ENCODE measurements around the gene PRKCE. TPM values are rescaled to one million over a fixed set of nuclear protein-coding genes. Genes with fewer than 3 reads are reported as not detected.

PRKCE gene
- total RNA-seq, 6 experiments from 2014 or later, result 5.2 to 18.8 (median 11.0) TPM

- H3K27ac ChIP-seq, result no peak overlapping the region
- 95% methylated on average over 4 of the region's 5 CpGs for WGBS (ENCODE audit: insufficient coverage, low coverage, low lambda C conversion rate, missing lambda C conversion rate)
- DNase-seq, result no peak
- intact Hi-C loops (cut with DNase I), result no loop called here
- TF ChIP-seq CTCF (IDR thresholded peaks at IDR 0.05) (no peak), POLR2A (IDR thresholded peaks at IDR 0.05) (no peak)
- H3K4me1 ChIP-seq, result peaks cover 0 to 4% (median 0%) of the 10 kb centered on the region in 4 donors
- H3K27me3 ChIP-seq, result no peaks in the 10 kb centered on the region
- no peaks in the 10 kb centered on the region for H3K9me3 ChIP-seq
- ATAC-seq, result no peak
- no peaks in the 10 kb centered on the region for H3K36me3 ChIP-seq
- no peak overlapping the region for H3K4me3 ChIP-seq
Observed at GRCh38 chr2:45745231-45745630, 93.8 kb downstream of the PRKCE start.

DNA sequence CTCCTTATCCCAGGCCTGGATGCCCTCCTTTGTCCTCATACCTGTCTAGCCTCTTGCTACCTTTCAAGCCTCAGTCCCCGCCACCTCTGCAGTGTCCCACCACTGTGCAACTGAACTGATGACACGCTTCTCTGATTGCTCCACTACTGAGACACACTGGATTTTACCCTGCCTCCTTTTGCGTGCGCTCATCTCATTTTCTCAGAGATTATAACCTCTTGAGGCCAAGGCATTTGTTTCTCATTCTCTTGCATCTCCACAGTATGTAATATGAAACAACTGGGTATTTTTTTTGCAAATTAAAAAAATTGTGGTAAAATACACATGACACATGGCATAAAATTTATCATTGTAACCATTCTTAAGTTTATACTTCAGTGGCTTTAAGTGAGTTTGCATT is 95.4 kb downstream of the PRKCE start:
- no peaks in the 10 kb centered on the region for H3K9me3 ChIP-seq
- H3K4me1 ChIP-seq, result no peaks in the 10 kb centered on the region
- ATAC-seq, result no peak
- TF ChIP-seq POLR2A (IDR thresholded peaks at IDR 0.05), result no peak
- TF ChIP-seq CTCF (IDR thresholded peaks at IDR 0.05), result no peak
- no peaks in the 10 kb centered on the region for H3K27me3 ChIP-seq
- no peak overlapping the region for H3K4me3 ChIP-seq
- H3K36me3 ChIP-seq, result no peaks in the 10 kb centered on the region
- 95% methylated on average over 4 of the region's 4 CpGs for WGBS (ENCODE audit: insufficient coverage, low coverage, low lambda C conversion rate, missing lambda C conversion rate)
- DNase-seq, result no peak
- no peak overlapping the region for H3K27ac ChIP-seq
- intact Hi-C loops (cut with DNase I), result no loop called here

GRCh38 chr2:45747363-45747762 is 95.9 kb downstream of the PRKCE start:
- ATAC-seq (no peak), DNase-seq (no peak)
- no peak for TF ChIP-seq CTCF (IDR thresholded peaks at IDR 0.05)
- TF ChIP-seq POLR2A (IDR thresholded peaks at IDR 0.05), result no peak
- Histone ChIP-seq H3K9me3 (no peaks in the 10 kb centered on the region), H3K4me1 (no peaks in the 10 kb centered on the region), H3K27me3 (no peaks in the 10 kb centered on the region), H3K4me3 (no peak overlapping the region), H3K27ac (no peak overlapping the region), H3K36me3 (no peaks in the 10 kb centered on the region)
- intact Hi-C loops (cut with DNase I), result no loop called here

DNA sequence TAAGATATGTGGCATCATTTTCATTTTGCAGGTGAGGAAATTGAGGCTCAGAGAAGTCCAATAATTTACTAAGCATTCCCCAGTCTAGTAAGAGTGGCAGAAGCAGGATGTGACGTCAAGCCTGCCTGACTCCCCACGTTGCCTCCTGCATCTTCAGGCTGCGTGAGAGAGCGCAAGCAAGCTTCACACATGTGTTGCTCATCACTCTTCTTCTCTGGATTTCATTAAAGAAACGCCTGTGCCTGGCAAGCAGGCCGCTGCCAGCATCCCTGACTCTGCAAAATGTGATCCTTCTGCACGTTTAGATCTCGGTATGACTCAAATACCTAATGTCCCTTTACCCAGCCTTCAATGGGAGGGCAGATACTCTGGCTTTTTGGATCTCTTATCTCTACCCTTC is 96.8 kb downstream of the PRKCE start:
- no peak for ATAC-seq
- intact Hi-C loops (cut with DNase I), result no loop called here

More for the DNA sequence above, 96.8 kb downstream of the PRKCE start:
- Histone ChIP-seq H3K36me3 (no peaks in the 10 kb centered on the region), H3K9me3 (no peaks in the 10 kb centered on the region), H3K4me1 (no peaks in the 10 kb centered on the region), H3K4me3 (no peak overlapping the region), H3K27ac (no peak overlapping the region), H3K27me3 (no peaks in the 10 kb centered on the region)
- DNase-seq, result no peak
- TF ChIP-seq POLR2A (IDR thresholded peaks at IDR 0.05), result no peak
- TF ChIP-seq CTCF (IDR thresholded peaks at IDR 0.05), result no peak
- WGBS (ENCODE audit: insufficient coverage, low coverage, low lambda C conversion rate, missing lambda C conversion rate), result 76% methylated on average over 8 of the region's 8 CpGs
